Measurements from ENCODE around the gene FOLR3.

- TF ChIP-seq, protein P1, sequence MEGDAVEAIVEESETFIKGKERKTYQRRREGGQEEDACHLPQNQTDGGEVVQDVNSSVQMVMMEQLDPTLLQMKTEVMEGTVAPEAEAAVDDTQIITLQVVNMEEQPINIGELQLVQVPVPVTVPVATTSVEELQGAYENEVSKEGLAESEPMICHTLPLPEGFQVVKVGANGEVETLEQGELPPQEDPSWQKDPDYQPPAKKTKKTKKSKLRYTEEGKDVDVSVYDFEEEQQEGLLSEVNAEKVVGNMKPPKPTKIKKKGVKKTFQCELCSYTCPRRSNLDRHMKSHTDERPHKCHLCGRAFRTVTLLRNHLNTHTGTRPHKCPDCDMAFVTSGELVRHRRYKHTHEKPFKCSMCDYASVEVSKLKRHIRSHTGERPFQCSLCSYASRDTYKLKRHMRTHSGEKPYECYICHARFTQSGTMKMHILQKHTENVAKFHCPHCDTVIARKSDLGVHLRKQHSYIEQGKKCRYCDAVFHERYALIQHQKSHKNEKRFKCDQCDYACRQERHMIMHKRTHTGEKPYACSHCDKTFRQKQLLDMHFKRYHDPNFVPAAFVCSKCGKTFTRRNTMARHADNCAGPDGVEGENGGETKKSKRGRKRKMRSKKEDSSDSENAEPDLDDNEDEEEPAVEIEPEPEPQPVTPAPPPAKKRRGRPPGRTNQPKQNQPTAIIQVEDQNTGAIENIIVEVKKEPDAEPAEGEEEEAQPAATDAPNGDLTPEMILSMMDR (conservative IDR thresholded peaks at IDR 0.05; ENCODE audit: low read depth, low read length), result no peak
- no peak for TF ChIP-seq MXI1 (IDR thresholded peaks at IDR 0.05; ENCODE audit: borderline replicate concordance, low read depth, low read length)
- TF ChIP-seq POLR2A (IDR thresholded peaks at IDR 0.05; ENCODE audit: low read depth, low read length), result no peak
- TF ChIP-seq RCOR1 (IDR thresholded peaks at IDR 0.05; ENCODE audit: insufficient replicate concordance, low read length), result no peak
- peak; percentile 76 for TF ChIP-seq CEBPB (IDR thresholded peaks at IDR 0.05; ENCODE audit: low read depth, low read length)
These were observed 9.5 kb downstream of the FOLR3 start for GRCh38 chr11:72144807-72145565.

Data from IMR-90 (cell line).